D721Med (cell line): ENCODE data around the gene ZNF839.
"Not testable (repeated sequence)": the region's sequence is repeated elsewhere in the genome, so short reads cannot be mapped to it uniquely, and the experiment has no call there.

Experiments
- DNase-seq: peaks from one replicate; pipeline ENCODE4 v3.0.0; 2011; ENCODE audit warnings: low spot score; ENCODE audit not compliant: insufficient read length
- FAIRE-seq: peaks from 2 replicates; lab custom pipeline; 2011; peaks lifted over from hg19 to GRCh38; lab: Jason Lieb, UNC
- TF ChIP-seq, protein P1 (sequence below): IDR thresholded peaks from 2 replicates; pipeline ENCODE4 v1.5.1; 2012; ENCODE audit warnings: mild to moderate bottlenecking, control low read depth; ENCODE audit not compliant: insufficient read depth; ENCODE audit errors: missing control alignments

ZNF839 gene

DNA sequence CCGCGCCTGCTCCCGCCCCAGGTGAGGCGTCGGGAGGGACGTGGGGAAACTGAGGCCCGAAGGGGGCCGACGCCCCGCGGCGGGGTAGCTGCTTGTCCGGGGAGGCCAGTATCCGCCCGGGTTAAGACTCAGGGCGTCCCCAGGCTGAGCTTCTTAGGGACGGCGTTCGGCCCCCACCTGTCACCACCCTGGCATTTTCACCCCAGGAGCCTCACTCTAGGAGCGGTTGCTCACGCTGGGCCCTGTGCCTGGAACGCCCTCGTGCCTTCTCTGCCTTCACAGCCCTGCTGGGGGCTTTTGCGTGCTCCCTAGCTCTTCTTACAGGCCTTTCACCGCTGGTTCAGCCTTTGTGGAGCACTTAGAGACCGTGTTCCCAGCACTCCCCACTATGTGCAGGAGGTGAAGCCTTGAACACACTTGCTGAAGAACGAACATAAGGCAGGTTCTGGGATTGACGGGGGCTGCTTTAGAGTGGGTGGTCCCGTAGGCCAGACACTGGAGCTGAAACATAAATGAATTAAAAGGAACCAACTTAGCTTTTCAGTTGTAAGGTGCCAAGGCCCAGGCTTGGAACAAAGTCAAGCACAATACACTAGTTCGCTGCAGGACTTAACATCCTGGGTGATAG lies 601 bp downstream of the ZNF839 start:
- TF ChIP-seq, protein P1, sequence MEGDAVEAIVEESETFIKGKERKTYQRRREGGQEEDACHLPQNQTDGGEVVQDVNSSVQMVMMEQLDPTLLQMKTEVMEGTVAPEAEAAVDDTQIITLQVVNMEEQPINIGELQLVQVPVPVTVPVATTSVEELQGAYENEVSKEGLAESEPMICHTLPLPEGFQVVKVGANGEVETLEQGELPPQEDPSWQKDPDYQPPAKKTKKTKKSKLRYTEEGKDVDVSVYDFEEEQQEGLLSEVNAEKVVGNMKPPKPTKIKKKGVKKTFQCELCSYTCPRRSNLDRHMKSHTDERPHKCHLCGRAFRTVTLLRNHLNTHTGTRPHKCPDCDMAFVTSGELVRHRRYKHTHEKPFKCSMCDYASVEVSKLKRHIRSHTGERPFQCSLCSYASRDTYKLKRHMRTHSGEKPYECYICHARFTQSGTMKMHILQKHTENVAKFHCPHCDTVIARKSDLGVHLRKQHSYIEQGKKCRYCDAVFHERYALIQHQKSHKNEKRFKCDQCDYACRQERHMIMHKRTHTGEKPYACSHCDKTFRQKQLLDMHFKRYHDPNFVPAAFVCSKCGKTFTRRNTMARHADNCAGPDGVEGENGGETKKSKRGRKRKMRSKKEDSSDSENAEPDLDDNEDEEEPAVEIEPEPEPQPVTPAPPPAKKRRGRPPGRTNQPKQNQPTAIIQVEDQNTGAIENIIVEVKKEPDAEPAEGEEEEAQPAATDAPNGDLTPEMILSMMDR, result no peak
- FAIRE-seq (no peak), DNase-seq (no peak)

DNA sequence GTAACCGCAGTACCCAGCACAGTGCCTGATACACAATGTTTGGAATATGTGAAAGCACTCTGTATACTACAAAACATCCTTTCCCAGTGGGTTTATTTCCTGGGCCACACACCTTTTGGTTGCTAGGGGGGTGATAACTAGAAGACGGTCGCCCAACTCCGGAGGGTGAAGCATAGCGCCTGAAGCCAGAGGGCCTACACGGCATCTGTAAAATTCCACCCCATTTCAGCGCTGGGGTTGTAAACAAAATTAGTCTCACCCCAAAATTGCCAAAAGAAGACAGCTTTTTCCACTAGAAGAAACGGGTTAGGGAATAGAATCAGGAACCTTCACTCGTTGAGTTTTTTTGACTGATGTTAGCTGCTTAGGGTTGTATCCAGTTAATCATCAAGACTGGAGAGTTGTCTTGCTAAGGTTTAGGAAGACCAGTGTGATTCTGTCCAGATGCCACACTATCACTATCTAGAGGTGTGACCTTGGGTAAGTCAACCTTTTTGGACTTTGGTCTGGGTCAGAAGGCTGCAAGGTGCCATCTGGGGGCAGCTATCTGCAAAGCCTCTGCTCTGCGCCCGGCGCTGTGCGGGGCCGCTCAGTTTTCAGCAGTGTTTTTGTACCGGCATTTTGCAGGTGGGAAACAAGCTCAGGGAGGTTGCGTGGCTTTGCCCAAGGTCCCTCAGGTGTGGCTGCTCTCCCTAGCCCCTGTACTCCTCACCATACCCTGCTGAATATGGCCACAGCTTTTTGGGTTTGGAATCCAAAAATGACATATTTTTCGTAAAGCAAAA lies 1.3 kb downstream of the ZNF839 start:
- no peak for DNase-seq
- TF ChIP-seq, protein P1, result no peak
- FAIRE-seq, result no peak

DNA sequence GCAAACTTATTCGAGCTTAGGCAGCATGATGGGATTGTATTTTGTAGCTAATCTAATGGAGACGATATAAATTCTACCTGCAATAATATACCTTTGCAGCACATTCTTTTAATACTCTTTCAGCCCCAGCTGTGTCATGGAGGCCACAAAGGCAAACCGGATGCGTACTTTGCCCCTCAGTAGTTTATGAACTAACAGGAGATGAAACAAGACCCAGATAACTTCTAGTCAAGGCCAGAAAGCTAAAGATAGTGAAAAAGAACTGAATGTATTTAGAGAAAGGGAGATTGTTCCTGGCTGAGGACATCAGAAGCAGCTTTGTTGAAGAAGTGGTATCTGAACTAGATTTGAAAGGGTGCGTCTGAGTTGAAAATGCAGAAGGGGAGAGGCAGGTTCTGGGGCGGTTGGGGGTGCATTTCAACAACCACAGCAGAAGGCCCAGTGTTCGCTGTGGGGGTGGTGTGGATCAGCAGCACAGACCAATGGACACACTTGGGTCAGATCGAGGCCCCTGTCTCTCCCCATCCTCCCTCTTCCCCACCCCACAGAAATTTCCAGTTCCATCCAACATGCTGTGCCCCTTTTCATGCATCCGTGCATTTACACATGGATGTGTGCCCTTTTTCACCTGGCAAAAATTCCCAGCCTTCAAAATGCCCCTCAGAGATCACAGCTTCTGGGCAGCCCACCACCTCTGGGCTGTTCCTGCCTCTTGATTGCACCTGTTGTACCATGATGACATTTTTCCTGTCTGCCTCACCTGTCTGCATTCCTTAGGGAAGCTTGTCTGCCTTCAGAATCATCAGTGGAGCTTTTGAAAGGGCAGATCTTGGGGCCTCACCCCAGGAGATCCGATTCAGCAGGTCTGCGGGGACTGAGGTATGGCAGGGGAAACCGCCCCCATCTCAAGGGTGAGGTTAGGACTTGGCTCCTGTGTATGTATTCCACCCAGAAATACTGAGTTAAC lies 2.2 kb downstream of the ZNF839 start:
- TF ChIP-seq, protein P1, result no peak
- FAIRE-seq (no peak), DNase-seq (no peak)

DNA sequence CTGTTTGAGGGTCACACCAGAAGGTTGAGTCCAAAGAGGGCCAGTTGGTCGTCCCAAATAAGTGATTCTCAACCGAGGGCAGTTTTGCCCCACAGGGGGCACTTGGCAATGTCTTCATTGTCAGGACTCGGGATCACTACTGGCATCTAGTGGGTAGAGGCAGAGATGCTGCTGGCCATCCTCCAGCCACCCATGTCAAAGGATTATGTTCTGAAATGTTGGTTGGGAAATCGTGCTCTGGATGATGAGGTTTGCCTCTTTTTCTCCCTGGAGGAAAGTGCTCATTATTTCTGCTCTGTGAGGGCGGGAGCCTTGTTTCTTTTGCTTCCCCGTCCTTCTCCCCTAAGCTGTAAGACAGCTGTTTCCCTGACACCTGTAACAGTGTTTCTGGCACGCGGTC lies 3.6 kb downstream of the ZNF839 start:
- TF ChIP-seq, protein P1, result peak; percentile 64
- no peak for FAIRE-seq
- no peak for DNase-seq

DNA sequence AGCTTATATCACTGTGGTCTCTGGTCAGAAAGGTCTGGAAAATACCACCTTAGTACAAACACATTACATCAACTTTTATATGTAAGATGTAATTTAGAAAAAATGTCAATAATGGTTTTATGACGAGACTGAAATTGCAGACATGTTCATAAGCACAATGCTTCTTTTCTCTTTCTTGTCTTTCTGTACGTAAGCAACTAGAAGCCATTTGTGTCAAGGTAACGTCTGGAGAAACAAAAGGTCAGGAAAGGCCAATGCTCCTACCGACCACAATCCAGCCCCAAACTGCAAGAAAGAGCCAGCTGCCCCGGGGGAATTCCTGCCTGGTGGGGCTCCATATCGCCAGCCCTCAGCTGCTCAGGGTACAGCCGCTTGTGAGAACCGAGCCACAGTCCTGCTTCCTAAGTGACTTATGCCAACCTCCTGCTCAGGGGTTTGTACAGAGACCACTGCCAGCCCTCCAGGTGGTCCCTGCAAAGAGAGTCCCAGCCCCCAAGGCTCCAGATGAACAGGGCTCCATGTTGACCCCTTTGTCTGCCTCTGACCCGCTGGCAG lies 6.3 kb downstream of the ZNF839 start:
- FAIRE-seq (no peak), DNase-seq (no peak)
- TF ChIP-seq, protein P1, result no peak

DNA sequence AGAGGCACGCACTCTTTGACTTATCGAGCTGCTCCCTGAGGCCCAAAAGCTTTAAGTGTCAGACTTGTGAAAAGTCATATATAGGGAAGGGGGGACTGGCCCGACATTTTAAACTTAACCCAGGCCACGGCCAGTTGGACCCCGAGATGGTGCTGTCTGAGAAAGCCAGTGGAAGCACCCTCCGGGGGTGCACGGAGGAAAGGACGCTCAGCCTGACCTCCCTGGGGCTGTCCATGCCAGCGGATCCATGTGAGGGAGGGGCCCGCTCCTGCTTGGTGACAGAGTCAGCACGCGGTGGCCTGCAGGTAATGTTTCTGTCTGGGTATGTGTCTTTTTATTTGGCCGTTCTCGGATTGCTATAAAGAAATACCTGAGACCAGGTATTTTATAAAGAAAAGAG lies 7.0 kb downstream of the ZNF839 start:
- TF ChIP-seq, protein P1, result no peak
- FAIRE-seq (no peak), DNase-seq (no peak)

DNA sequence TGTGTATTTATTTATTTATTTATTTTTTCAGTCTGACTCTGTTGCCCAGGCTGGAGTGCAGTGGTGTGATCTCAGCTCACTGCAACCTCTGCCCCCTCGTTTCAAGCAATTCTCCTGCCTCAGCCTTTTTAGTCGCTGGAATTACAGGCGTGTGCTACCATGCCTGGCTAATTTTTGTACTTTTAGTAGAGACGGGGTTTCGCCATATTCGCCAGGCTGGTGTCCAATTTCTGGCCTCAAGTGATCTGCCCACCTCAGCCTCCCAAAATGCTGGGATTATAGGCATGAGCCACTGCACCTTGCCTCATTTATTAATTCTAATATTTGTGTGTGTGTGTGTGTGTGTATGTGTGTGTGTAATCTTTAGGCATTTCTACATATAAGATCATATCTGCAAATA lies 9.8 kb downstream of the ZNF839 start:
- not testable (repeated sequence) for DNase-seq, FAIRE-seq
